BLaER1 treated with 17β-estradiol and CSF1 and Interleukin-3, amounts not matched to agents 10 nM and 100 nM (cell line): ENCODE measurements around the gene TMTC1.
"Not testable (repeated sequence)": the region's sequence is repeated elsewhere in the genome, so short reads cannot be mapped to it uniquely, and the experiment has no call there.

Experiments used
- H3K27ac ChIP-seq, 11 experiments: shearing (Covaris generic); formaldehyde crosslinking; 2 replicates each; pipeline ENCODE4 v1.8.1; 2022
- H3K27me3 ChIP-seq, 11 experiments: shearing (Covaris generic); formaldehyde crosslinking; 2 replicates each; pipeline ENCODE4 v1.8.1; 2022
- H3K36me3 ChIP-seq, 11 experiments: shearing (Covaris generic); formaldehyde crosslinking; 2 replicates each; pipeline ENCODE4 v1.8.1; 2022
- H3K4me1 ChIP-seq, 10 experiments: shearing (Covaris generic); formaldehyde crosslinking; 2 replicates each; pipeline ENCODE4 v1.8.1; 2022
- H3K4me2 ChIP-seq, 11 experiments: shearing (Covaris generic); formaldehyde crosslinking; 2 replicates each; pipeline ENCODE4 v1.8.1; 2022
- H3K4me3 ChIP-seq, 10 experiments: shearing (Covaris generic); formaldehyde crosslinking; 2 replicates each; pipeline ENCODE4 v1.8.1; 2022
- H3K9ac ChIP-seq, 11 experiments: shearing (Covaris generic); formaldehyde crosslinking; 2 replicates each; pipeline ENCODE4 v1.8.1; 2022
- H3K9me3 ChIP-seq, 11 experiments: shearing (Covaris generic); formaldehyde crosslinking; replicated peaks in 1 of 11; 2 replicates each; pipeline ENCODE4 v1.8.1; 2022
- H4K20me1 ChIP-seq, 11 experiments: shearing (Covaris generic); formaldehyde crosslinking; 2 replicates each; pipeline ENCODE4 v1.8.1; 2022
- Cebpa-rat ChIP-seq, 11 experiments: shearing (Covaris generic); IDR thresholded peaks; 2 replicates each; pipeline ENCODE4 v1.8.1; 2022

TMTC1 gene

GRCh38 chr12:29639893-29640495 lies 143.7 kb downstream of the TMTC1 start:
- H3K4me1 ChIP-seq = no peaks in the 10 kb centered on the region
- no peaks in the 10 kb centered on the region for H3K27me3 ChIP-seq
- no peak overlapping the region for H3K4me2 ChIP-seq
- H4K20me1 ChIP-seq = no peaks in the 10 kb centered on the region
- no peak for TF ChIP-seq Cebpa-rat (IDR thresholded peaks at IDR 0.05)
- peaks cover 0 to 6% (median 0%) of the 10 kb centered on the region in 11 experiments; a peak in 2 of 22 replicates for H3K9me3 ChIP-seq
- no peaks in the 10 kb centered on the region for H3K36me3 ChIP-seq
- H3K27ac ChIP-seq = no peak overlapping the region
- no peak overlapping the region for H3K9ac ChIP-seq
- H3K4me3 ChIP-seq = no peak overlapping the region

GRCh38 chr12:29638528-29638927 lies 145.2 kb downstream of the TMTC1 start:
- no peak overlapping the region for H3K4me2 ChIP-seq
- H3K27ac ChIP-seq = no peak overlapping the region
- H3K4me3 ChIP-seq = no peak overlapping the region
- no peak for TF ChIP-seq Cebpa-rat (IDR thresholded peaks at IDR 0.05)
- H3K36me3 ChIP-seq = no peaks in the 10 kb centered on the region
- peaks cover 0 to 6% (median 0%) of the 10 kb centered on the region in 11 experiments; a peak in 2 of 22 replicates for H3K9me3 ChIP-seq
- no peaks in the 10 kb centered on the region for H4K20me1 ChIP-seq
- no peaks in the 10 kb centered on the region for H3K27me3 ChIP-seq
- no peak overlapping the region for H3K9ac ChIP-seq
- H3K4me1 ChIP-seq = no peaks in the 10 kb centered on the region

GRCh38 chr12:29634057-29634456 lies 149.7 kb downstream of the TMTC1 start:
- Histone ChIP-seq H3K4me3 (no peak overlapping the region), H3K9me3 (peaks cover 0 to 20% (median 4%) of the 10 kb centered on the region in 11 experiments; a peak in 11 of 22 replicates), H3K4me1 (no peaks in the 10 kb centered on the region), H3K4me2 (no peak overlapping the region), H3K27ac (no peak overlapping the region), H3K36me3 (no peaks in the 10 kb centered on the region), H4K20me1 (no peaks in the 10 kb centered on the region), H3K9ac (no peak overlapping the region), H3K27me3 (no peaks in the 10 kb centered on the region)
- TF ChIP-seq Cebpa-rat (IDR thresholded peaks at IDR 0.05) = no peak

- H3K9me3 ChIP-seq = peaks cover 0 to 28% (median 5%) of the 10 kb centered on the region in 11 experiments; a peak in 11 of 22 replicates
- not testable (repeated sequence) for H3K27me3 ChIP-seq, H3K4me1 ChIP-seq, H3K27ac ChIP-seq, H3K36me3 ChIP-seq, H4K20me1 ChIP-seq, H3K4me3 ChIP-seq, H3K9ac ChIP-seq, H3K4me2 ChIP-seq
Observed at GRCh38 chr12:29630164-29630563, 153.6 kb downstream of the TMTC1 start.

GRCh38 chr12:29627221-29627620 lies 156.5 kb downstream of the TMTC1 start:
- Histone ChIP-seq H3K4me3 (no peak overlapping the region), H3K36me3 (no peaks in the 10 kb centered on the region), H3K9me3 (peaks cover 0 to 16% (median 4%) of the 10 kb centered on the region in 11 experiments; a peak in 11 of 22 replicates)

GRCh38 chr12:29625359-29625953 lies 158.3 kb downstream of the TMTC1 start:
- H3K4me2 ChIP-seq = no peak overlapping the region
- no peak overlapping the region for H3K27ac ChIP-seq
- no peaks in the 10 kb centered on the region for H3K4me1 ChIP-seq
- peaks cover 0 to 8% (median 0%) of the 10 kb centered on the region in 11 experiments; a peak in 4 of 22 replicates for H3K9me3 ChIP-seq
- TF ChIP-seq Cebpa-rat (IDR thresholded peaks at IDR 0.05) = no peak
- H4K20me1 ChIP-seq = no peaks in the 10 kb centered on the region
- H3K27me3 ChIP-seq = no peaks in the 10 kb centered on the region
- H3K4me3 ChIP-seq = no peak overlapping the region
- H3K36me3 ChIP-seq = no peaks in the 10 kb centered on the region
- no peak overlapping the region for H3K9ac ChIP-seq

More at GRCh38 chr12:29627221-29627620, 156.5 kb downstream of the TMTC1 start:
- Histone ChIP-seq H3K4me1 (no peaks in the 10 kb centered on the region), H3K9ac (no peak overlapping the region), H3K27me3 (no peaks in the 10 kb centered on the region), H3K4me2 (no peak overlapping the region), H3K27ac (no peak overlapping the region), H4K20me1 (no peaks in the 10 kb centered on the region)
- no peak for TF ChIP-seq Cebpa-rat (IDR thresholded peaks at IDR 0.05)

- Histone ChIP-seq H4K20me1 (no peaks in the 10 kb centered on the region), H3K4me3 (no peak overlapping the region), H3K27me3 (no peaks in the 10 kb centered on the region), H3K4me1 (no peaks in the 10 kb centered on the region), H3K9ac (no peak overlapping the region), H3K4me2 (no peak overlapping the region), H3K36me3 (no peaks in the 10 kb centered on the region), H3K9me3 (no peaks in the 10 kb centered on the region), H3K27ac (no peak overlapping the region)
- TF ChIP-seq Cebpa-rat (IDR thresholded peaks at IDR 0.05) = no peak
Observed at GRCh38 chr12:29622251-29622650, 161.5 kb downstream of the TMTC1 start.

GRCh38 chr12:29620030-29620429 lies 163.7 kb downstream of the TMTC1 start:
- H3K4me1 ChIP-seq = no peaks in the 10 kb centered on the region
- no peak overlapping the region for H3K27ac ChIP-seq
- TF ChIP-seq Cebpa-rat (IDR thresholded peaks at IDR 0.05) = no peak
- no peaks in the 10 kb centered on the region for H3K9me3 ChIP-seq
- no peak overlapping the region for H3K4me3 ChIP-seq
- no peak overlapping the region for H3K4me2 ChIP-seq
- H3K36me3 ChIP-seq = no peaks in the 10 kb centered on the region
- no peaks in the 10 kb centered on the region for H4K20me1 ChIP-seq
- no peak overlapping the region for H3K9ac ChIP-seq
- no peaks in the 10 kb centered on the region for H3K27me3 ChIP-seq

- Histone ChIP-seq H3K4me2 (no peak overlapping the region), H3K9me3 (no peaks in the 10 kb centered on the region), H3K4me1 (no peaks in the 10 kb centered on the region), H3K36me3 (no peaks in the 10 kb centered on the region), H3K27me3 (no peaks in the 10 kb centered on the region), H3K9ac (no peak overlapping the region), H3K4me3 (no peak overlapping the region), H4K20me1 (no peaks in the 10 kb centered on the region), H3K27ac (no peak overlapping the region)
- no peak for TF ChIP-seq Cebpa-rat (IDR thresholded peaks at IDR 0.05)
Observed at GRCh38 chr12:29617407-29617803, 166.3 kb downstream of the TMTC1 start.
